Measurements from ENCODE around the gene GRIN3B.

GRCh38 chr19:971795-972194 lies 28.4 kb upstream of the GRIN3B start:
- TF ChIP-seq CTCF (IDR thresholded peaks at IDR 0.05) (no peak), POLR2A (IDR thresholded peaks at IDR 0.05) (no peak), POLR2AphosphoS5 (IDR thresholded peaks at IDR 0.05; ENCODE audit: insufficient read depth in 1 of 2, low read depth in 1 of 2) (no peak)

Data from vagina (tissue), 2 donors.